K562 (cell line): ENCODE data around the gene PPM1D. TPM values are rescaled to one million over a fixed set of nuclear protein-coding genes. Genes with fewer than 3 reads are reported as not detected.

Source experiments
- ATF2 ChIP-seq: sonication (generic); formaldehyde crosslinking; IDR thresholded peaks from 2 replicates; pipeline ENCODE4 v1.8.1; 2022; ENCODE audit warnings: missing genetic modification reagents
- CBX8 ChIP-seq: fragments of 200-600 bp; sonication (generic); IDR thresholded peaks from 2 replicates; pipeline ENCODE4 v1.6.1; 2012; ENCODE audit warnings: borderline replicate concordance, mixed run types, low read depth, mild to moderate bottlenecking, moderate library complexity, mixed read lengths, low read length, control low read depth, inconsistent platforms; ENCODE audit not compliant: poor library complexity, severe bottlenecking; ENCODE audit errors: extremely low read depth
- GMEB1 ChIP-seq: fragments of 250-450 bp; sonication (Bioruptor Pico); IDR thresholded peaks from 2 replicates; pipeline ENCODE4 v1.4.0; 2020; ENCODE audit warnings: mild to moderate bottlenecking
- HCFC1 ChIP-seq: IDR thresholded peaks from 2 replicates; pipeline ENCODE4 v1.6.1; 2012; ENCODE audit warnings: low read depth, low read length, improper control_type of control experiment
- KDM5B ChIP-seq: fragments of 200-600 bp; sonication (generic); IDR thresholded peaks from 2 replicates; pipeline ENCODE4 v1.6.1; 2012; ENCODE audit warnings: low read depth, mild to moderate bottlenecking, moderate library complexity, low read length, control low read depth, inconsistent platforms; ENCODE audit not compliant: insufficient replicate concordance
- KLF6 ChIP-seq: fragments of 250-450 bp; sonication (Bioruptor Pico); IDR thresholded peaks from 2 replicates; pipeline ENCODE4 v1.4.0; 2020; ENCODE audit warnings: mild to moderate bottlenecking, moderate library complexity, borderline replicate concordance
- LEF1 ChIP-seq: fragments of 450-650 bp; IDR thresholded peaks from 2 replicates; pipeline ENCODE4 v1.6.1; 2016; ENCODE audit warnings: mild to moderate bottlenecking
- MAFF ChIP-seq: IDR thresholded peaks from 2 replicates; pipeline ENCODE4 v1.6.1; 2012; ENCODE audit warnings: low read length, improper control_type of control experiment
- NEUROD1 ChIP-seq: fragments of 150-350 bp; IDR thresholded peaks from 2 replicates; pipeline ENCODE4 v1.6.1; 2014; ENCODE audit warnings: borderline replicate concordance, low read length, low read depth; ENCODE audit not compliant: partially characterized antibody
- OTX1 ChIP-seq: fragments of 450-650 bp; formaldehyde crosslinking; IDR thresholded peaks from 2 replicates; pipeline ENCODE4 v1.4.0; 2022; ENCODE audit warnings: mild to moderate bottlenecking
- POLR2H ChIP-seq: IDR thresholded peaks from 2 replicates; pipeline ENCODE4 v1.6.1; 2016; ENCODE audit warnings: missing genetic modification characterization, low read depth, mild to moderate bottlenecking, control low read depth, missing compliant biosample characterization, moderate library complexity
- RB1 ChIP-seq: fragments of 450-650 bp; IDR thresholded peaks from 2 replicates; pipeline ENCODE4 v1.6.1; 2017; ENCODE audit warnings: low read depth, mild to moderate bottlenecking
- RBM34 ChIP-seq: fragments of 200-400 bp; formaldehyde crosslinking; IDR thresholded peaks from 2 replicates; pipeline ENCODE4 v1.6.1; 2018; ENCODE audit warnings: low read length, borderline replicate concordance; ENCODE audit not compliant: insufficient read depth
- SMARCE1 ChIP-seq: fragments of 450-650 bp; IDR thresholded peaks from 2 replicates; pipeline ENCODE4 v1.7.1; 2016; ENCODE audit warnings: mild to moderate bottlenecking
- SP1 ChIP-seq: sonication (generic); formaldehyde crosslinking; IDR thresholded peaks from 2 replicates; pipeline ENCODE4 v1.8.1; 2022; ENCODE audit warnings: mild to moderate bottlenecking, missing genetic modification reagents
- TAL1 ChIP-seq: fragments of 450-650 bp; IDR thresholded peaks from 2 replicates; pipeline ENCODE4 v1.6.1; 2016; ENCODE audit warnings: mild to moderate bottlenecking
- TCF3 ChIP-seq: sonication (generic); formaldehyde crosslinking; IDR thresholded peaks from 2 replicates; pipeline ENCODE4 v1.4.0; 2020; ENCODE audit warnings: mild to moderate bottlenecking, missing genetic modification reagents
- TOE1 ChIP-seq, 2 experiments: fragments of 450-650 bp in 1 of 2; sonication (generic) in 1 of 2; formaldehyde crosslinking in 1 of 2; IDR thresholded peaks; 2 replicates each; pipeline versions ENCODE4 v1.7.1 to v1.8.0; 2016 to 2022; ENCODE audit warnings: borderline replicate concordance in 2 of 2, mild to moderate bottlenecking in 2 of 2, antibody characterized with exemption in 1 of 2, inconsistent platforms in 1 of 2, low read depth in 1 of 2, missing genetic modification reagents in 1 of 2, moderate library complexity in 1 of 2
- VEZF1 ChIP-seq: fragments of 200-800 bp; sonication (Bioruptor generic); IDR thresholded peaks from 2 replicates; pipeline ENCODE4 v1.6.1; 2017; ENCODE audit warnings: missing genetic modification characterization, missing compliant biosample characterization
- ZFPM2 ChIP-seq: fragments of 250-450 bp; sonication (Bioruptor Pico); IDR thresholded peaks from 2 replicates; pipeline ENCODE4 v1.5.1; 2022; ENCODE audit warnings: mild to moderate bottlenecking
- ZNF133 ChIP-seq: fragments of 250-450 bp; sonication (Bioruptor Pico); IDR thresholded peaks from 2 replicates; pipeline ENCODE4 v1.4.0; 2020; ENCODE audit warnings: mild to moderate bottlenecking
- ZNF175 ChIP-seq: fragments of 200-800 bp; sonication (Bioruptor generic); IDR thresholded peaks from 2 replicates; pipeline ENCODE4 v1.6.1; 2016; ENCODE audit warnings: low read depth, mild to moderate bottlenecking, missing genetic modification characterization, missing compliant biosample characterization
- polyA plus RNA-seq, 8 experiments: library from polyadenylated mRNA; depleted of rRNA in 4 of 8; stranded (reverse) in 5 of 8; unstranded in 3 of 8; fragments of >200 nt; fragmentation: Nextera tagmentation in 2 of 8; fragmentation: Illumina TruSeq in 1 of 8; extraction: Ambion mirVana in 2 of 8; extraction: Trizol in 1 of 8; gene quantifications; 2 replicates each; pipeline versions ENCODE4 v1.2.1 to v1.2.3, GENCODE V29; 2011 to 2014; ENCODE audit warnings: inconsistent platforms in 1 of 8, missing spikeins in 1 of 8
- total RNA-seq, 7 experiments: library from RNA; depleted of rRNA in 6 of 7; stranded (reverse); fragments of >200 nt in 6 of 7; fragmentation: Illumina TruSeq in 2 of 7; extraction: Trizol in 2 of 7; gene quantifications; 2 replicates each; pipeline versions ENCODE4 v1.2.1 to v1.2.3, GENCODE V29; 2011 to 2021; ENCODE audit warnings: low replicate concordance in 1 of 7

Gene PPM1D
- total and polyA plus RNA-seq, 9 of the 15 experiments (the other 6 are each of a cell fraction or from before 2014, with no cell fraction given), result 2.1 to 19.0 (median 7.8) TPM

GRCh38 chr17:60677308-60678117 is 77.5 kb downstream of the PPM1D start, which contains the start of gene BCAS3 (continued):
- TF ChIP-seq KDM5B (peak; percentile 94), TAL1 (no peak), SP1 (CRISPR knock-in tag) (peak; percentile 95), ATF2 (no peak), CBX8 (no peak), SMARCE1 (0 out of 2 replicates have a peak, but pooled peaks have one; percentile 46), POLR2H (tag) (0 out of 2 replicates have a peak, but pooled peaks have one; percentile 46), GMEB1 (no peak), RBM34 (no peak), RB1 (0 out of 2 replicates have a peak, but pooled peaks have one; percentile 15), MAFF (peak; percentile 12; the same call in 1 of the 2 replicates), OTX1 (CRISPR knock-in tag) (0 out of 2 replicates have a peak, but pooled peaks have one; percentile 48), LEF1 (peak; percentile 31; the same call in 1 of the 2 replicates), VEZF1 (no peak; the same call in 1 of the 2 replicates), ZNF133 (no peak), TCF3 (CRISPR knock-in tag) (peak; percentile 4; the same call in 1 of the 2 replicates), NEUROD1 (peak; percentile 97), HCFC1 (peak; percentile 66; the same call in 1 of the 2 replicates), ZNF175 (CRISPR knock-in tag) (no peak), TOE1 (IDR thresholded peaks at IDR 0.05; ENCODE audit: borderline replicate concordance) (0 out of 2 replicates have a peak, but pooled peaks have one; percentile 36), TOE1 (CRISPR knock-in tag; IDR thresholded peaks at IDR 0.05; ENCODE audit: borderline replicate concordance, low read depth) (0 out of 2 replicates have a peak, but pooled peaks have one; percentile 10), ZFPM2 (no peak), KLF6 (CRISPR knock-in tag) (no peak)
